MCF 10A (cell line): ENCODE data around the gene SLC22A15. TPM values are rescaled to one million over a fixed set of nuclear protein-coding genes. Genes with fewer than 3 reads are reported as not detected.
A peak's percentile ranks its signal among the peaks of the same experiment; 100 is the strongest.

Experiments
- BruUV-seq: library from RNA; stranded (reverse); fragments of 400-500 nt; replicated peaks from 2 replicates; lab custom pipeline; 2021; lab: Mats Ljungman, UMichigan
- CTCF ChIA-PET: fragments of 300-600 bp; sonication (Branson Sonifier 250); formaldehyde crosslinking; extraction: SDS; loops from one replicate; lab custom pipeline; 2021; ENCODE audit warnings: antibody characterized with exemption, inconsistent platforms; lab: Yijun Ruan, JAX
- POLR2A ChIA-PET: fragments of 300-600, 350-650 bp; sonication (Branson Sonifier 250); formaldehyde crosslinking; extraction: SDS; loops from one replicate; lab custom pipeline; 2020; ENCODE audit warnings: antibody characterized with exemption, inconsistent platforms; lab: Yijun Ruan, JAX
- DNase-seq: peaks from one replicate; pipeline ENCODE4 v3.0.0-alpha.2; 2018; ENCODE audit not compliant: unreplicated experiment
- H3K27ac Mint-ChIP-seq: one replicate; pipeline ENCODE4 v1.8.0; 2022; ENCODE audit warnings: mild to moderate bottlenecking, low read depth, mixed read lengths; ENCODE audit not compliant: unreplicated experiment
- H3K27me3 Mint-ChIP-seq: one replicate; pipeline ENCODE4 v1.8.0; 2022; ENCODE audit warnings: mixed read lengths; ENCODE audit not compliant: insufficient read depth, unreplicated experiment
- H3K36me3 Mint-ChIP-seq: one replicate; pipeline ENCODE4 v1.8.0; 2022; ENCODE audit warnings: mild to moderate bottlenecking, moderate library complexity, mixed read lengths; ENCODE audit not compliant: insufficient read depth, unreplicated experiment
- H3K4me1 Mint-ChIP-seq: one replicate; pipeline ENCODE4 v1.8.0; 2022; ENCODE audit warnings: mixed read lengths; ENCODE audit not compliant: insufficient read depth, unreplicated experiment
- H3K4me3 Mint-ChIP-seq: one replicate; pipeline ENCODE4 v1.8.0; 2022; ENCODE audit warnings: mild to moderate bottlenecking, moderate library complexity, mixed read lengths; ENCODE audit not compliant: unreplicated experiment
- H3K9me3 Mint-ChIP-seq: one replicate; pipeline ENCODE4 v1.8.0; 2022; ENCODE audit warnings: mixed read lengths; ENCODE audit not compliant: unreplicated experiment
- CTCF ChIP-seq: fragments of 200-600 bp; IDR thresholded peaks from one replicate; pipeline ENCODE4 v1.8.0; 2022; ENCODE audit warnings: antibody characterized with exemption, mild to moderate bottlenecking; ENCODE audit not compliant: unreplicated experiment
- intact Hi-C: fragments of 100-400 bp; cut with micrococcal nuclease; formaldehyde crosslinking; loops from 2 replicates; pipeline ENCODE4 v1.14.1; 2022
- total RNA-seq: library from RNA; stranded (reverse); gene quantifications from 2 replicates; pipeline ENCODE4 v1.2.3, GENCODE V29; 2022

The SLC22A15 gene
- total RNA-seq, 1 experiment from 2014 or later: 32.4 TPM

- no peak for DNase-seq
- H3K4me1 Mint-ChIP-seq: peaks cover 6% of the 10 kb centered on the region
- peaks cover 50% of the 10 kb centered on the region for H3K36me3 Mint-ChIP-seq
- BruUV-seq: no TSS peak
- CTCF ChIA-PET: interaction anchor here (0.5 to 2.4 kb wide), 3 partner anchors 7 to 729 kb away, joined by 3 to 15 read pairs (median 6); no protein-coding TSS in a partner anchor
- H3K4me3 Mint-ChIP-seq: no peak overlapping the region
- no peaks in the 10 kb centered on the region for H3K27me3 Mint-ChIP-seq
- TF ChIP-seq CTCF: no peak
- H3K27ac Mint-ChIP-seq: peak overlapping the region; percentile 12
- intact Hi-C loops: no loop called here
- H3K9me3 Mint-ChIP-seq: no peaks in the 10 kb centered on the region
- POLR2A ChIA-PET: interaction anchor here (0.7 to 1.1 kb wide), 2 partner anchors 15 to 82 kb away, joined by 3 read pairs; no protein-coding TSS in a partner anchor
Measured at GRCh38 chr1:116008656-116009390, 32.5 kb downstream of the SLC22A15 start.

DNA sequence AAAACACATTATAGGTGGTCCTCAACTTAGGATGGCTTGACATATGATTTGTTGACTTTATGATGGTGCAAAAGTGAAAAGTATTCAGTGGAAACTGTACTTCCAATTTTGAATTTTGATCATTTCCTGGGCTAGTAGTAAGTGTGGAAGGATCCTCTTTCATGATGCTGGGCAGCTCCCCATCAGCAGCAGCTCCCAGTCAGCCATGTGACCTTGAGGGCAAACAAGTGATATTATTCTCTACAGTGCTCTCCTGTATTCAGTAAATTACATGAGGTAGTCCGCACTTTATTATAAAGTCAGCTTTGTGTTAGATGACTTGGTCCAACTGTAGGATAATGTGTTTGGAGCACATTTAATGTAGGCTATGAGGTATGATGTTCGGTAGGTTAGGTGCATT is 36.4 kb downstream of the SLC22A15 start:
- no TSS peak for BruUV-seq
- no peak for DNase-seq
- ChIA-PET POLR2A (interaction anchor here (0.9 to 1.2 kb wide), 2 partner anchors 9 to 13 kb away, joined by 3 read pairs; no protein-coding TSS in a partner anchor), CTCF (no interaction called here)
- intact Hi-C loops: no loop called here
- H3K27ac Mint-ChIP-seq: peak overlapping the region; percentile 69
- H3K36me3 Mint-ChIP-seq: peaks cover 46% of the 10 kb centered on the region
- no peak overlapping the region for H3K4me3 Mint-ChIP-seq
- H3K27me3 Mint-ChIP-seq: no peaks in the 10 kb centered on the region
- peaks cover 5% of the 10 kb centered on the region for H3K4me1 Mint-ChIP-seq
- TF ChIP-seq CTCF: no peak
- H3K9me3 Mint-ChIP-seq: no peaks in the 10 kb centered on the region

- no peak for DNase-seq
- POLR2A ChIA-PET: interaction anchor here (0.6 kb wide), 1 partner anchor 8 kb away, joined by 4 read pairs; no protein-coding TSS in a partner anchor
- no TSS peak for BruUV-seq
- CTCF ChIA-PET: interaction anchor here (0.7 to 1.6 kb wide), 4 partner anchors 8 to 208 kb away, joined by 3 to 6 read pairs (median 4); no protein-coding TSS in a partner anchor
- peaks cover 5% of the 10 kb centered on the region for H3K4me1 Mint-ChIP-seq
- H3K4me3 Mint-ChIP-seq: no peak overlapping the region
- intact Hi-C loops: no loop called here
- no peak overlapping the region for H3K27ac Mint-ChIP-seq
- no peaks in the 10 kb centered on the region for H3K27me3 Mint-ChIP-seq
- no peaks in the 10 kb centered on the region for H3K9me3 Mint-ChIP-seq
- H3K36me3 Mint-ChIP-seq: peaks cover 44% of the 10 kb centered on the region
- TF ChIP-seq CTCF: no peak
Measured at GRCh38 chr1:116015679-116016078, 39.4 kb downstream of the SLC22A15 start.

DNA sequence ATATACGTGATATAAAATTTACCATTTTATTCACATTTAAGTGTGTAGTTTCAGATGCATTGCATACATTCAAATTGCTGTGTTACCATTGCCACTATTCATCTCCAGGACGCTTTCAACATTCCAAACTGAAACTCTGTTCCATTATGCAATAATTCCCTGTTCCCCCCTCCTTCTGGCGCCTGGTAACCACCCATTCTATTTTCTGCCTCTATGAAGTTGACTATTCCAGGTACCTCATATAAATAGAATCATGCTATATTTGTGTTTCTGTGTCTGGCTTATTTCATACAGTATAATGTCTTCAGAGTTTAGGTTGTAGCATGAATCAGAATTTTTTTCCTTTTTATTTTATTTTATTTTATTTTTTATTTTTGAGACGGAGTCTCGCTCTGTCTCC is 41.7 kb downstream of the SLC22A15 start:
- Mint-ChIP-seq H3K27ac (no peak overlapping the region), H3K36me3 (peaks cover 31% of the 10 kb centered on the region), H3K27me3 (no peaks in the 10 kb centered on the region), H3K4me3 (no peak overlapping the region), H3K9me3 (no peaks in the 10 kb centered on the region), H3K4me1 (peaks cover 5% of the 10 kb centered on the region)
- ChIA-PET POLR2A (no interaction called here), CTCF (interaction anchor here (3.1 to 3.6 kb wide), 2 partner anchors 10 to 15 kb away, joined by 15 to 32 read pairs; no protein-coding TSS in a partner anchor)
- intact Hi-C loops: no loop called here
- no peak for DNase-seq
- TF ChIP-seq CTCF: no peak
- BruUV-seq: no TSS peak
